HK-2 (cell line): ENCODE results near the gene CYP4F12.

Source experiments
- DNase-seq: peaks from one replicate; pipeline ENCODE4 v3.0.0-alpha.2; 2018; ENCODE audit not compliant: unreplicated experiment

Gene CYP4F12

GRCh38 chr19:15702534-15702930, 29.6 kb downstream of the CYP4F12 start:
- DNase-seq: no peak

DNA sequence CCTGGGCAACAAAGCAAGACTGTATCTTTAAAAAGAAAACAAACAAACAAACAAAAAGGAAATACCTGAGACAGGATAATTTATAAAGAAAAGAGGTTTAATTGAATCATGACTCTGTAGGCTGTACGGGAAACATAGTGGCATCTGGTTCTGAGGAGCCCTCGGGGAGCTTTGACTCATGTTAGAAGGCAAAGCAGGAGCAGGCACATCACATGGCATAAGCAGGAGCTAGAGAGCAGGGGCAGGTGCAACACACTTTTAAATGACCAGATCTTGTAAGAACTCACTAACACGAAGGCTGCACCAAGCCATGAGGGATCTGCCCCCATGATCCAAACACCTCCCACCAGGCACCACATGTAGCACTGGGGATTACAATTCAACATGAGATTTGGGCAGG, 41.8 kb downstream of the CYP4F12 start:
- DNase-seq: no peak

DNA sequence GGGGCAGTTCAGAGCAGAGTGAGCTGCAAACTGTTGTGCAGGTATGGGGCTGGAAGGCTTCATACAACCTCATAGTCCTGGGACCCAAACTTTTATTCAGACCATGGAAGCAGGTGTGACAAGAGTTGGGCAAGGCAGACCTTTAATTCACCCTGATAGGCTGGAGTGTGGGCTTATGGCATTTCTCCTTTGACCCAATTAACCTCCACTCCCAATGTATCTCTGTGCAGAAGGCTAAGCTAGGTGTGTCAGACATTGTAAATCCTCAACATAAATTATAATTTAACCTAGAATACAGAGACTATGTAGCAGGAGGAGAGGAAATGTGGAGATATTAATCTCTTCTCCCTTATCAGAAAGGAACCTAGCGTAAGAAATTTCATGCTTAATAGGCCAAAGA, 42.8 kb downstream of the CYP4F12 start:
- no peak for DNase-seq

- no peak for DNase-seq
Observed at GRCh38 chr19:15717809-15718208, 44.9 kb downstream of the CYP4F12 start.

GRCh38 chr19:15721268-15721667, 48.4 kb downstream of the CYP4F12 start:
- DNase-seq: no peak

- DNase-seq: no peak
Observed at GRCh38 chr19:15722956-15723355, 50.1 kb downstream of the CYP4F12 start.

DNA sequence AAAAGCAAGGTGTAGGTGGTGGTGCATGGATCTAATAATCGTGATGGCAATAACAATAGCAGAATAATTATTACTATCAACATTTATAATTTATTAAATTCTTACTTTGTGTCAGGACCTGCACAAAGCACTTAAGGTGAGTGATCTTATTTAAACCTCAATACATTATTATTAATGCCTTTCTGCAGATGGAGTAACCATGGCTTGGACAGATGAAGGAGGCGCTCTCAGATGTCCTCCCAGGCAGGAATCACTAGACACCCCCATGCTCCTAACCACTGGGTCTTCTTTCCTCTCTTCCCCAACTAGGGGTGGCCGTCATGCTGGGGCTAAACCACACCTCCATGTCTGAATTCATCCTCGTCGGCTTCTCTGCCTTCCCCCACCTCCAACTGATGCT, 54.8 kb downstream of the CYP4F12 start, which contains the start of gene OR10H2:
OR10H2 (plus strand) TSS at position 301 of the 400 bp plus-strand sequence; CDS start at position 321, 20 bp downstream.
- no peak for DNase-seq

DNA sequence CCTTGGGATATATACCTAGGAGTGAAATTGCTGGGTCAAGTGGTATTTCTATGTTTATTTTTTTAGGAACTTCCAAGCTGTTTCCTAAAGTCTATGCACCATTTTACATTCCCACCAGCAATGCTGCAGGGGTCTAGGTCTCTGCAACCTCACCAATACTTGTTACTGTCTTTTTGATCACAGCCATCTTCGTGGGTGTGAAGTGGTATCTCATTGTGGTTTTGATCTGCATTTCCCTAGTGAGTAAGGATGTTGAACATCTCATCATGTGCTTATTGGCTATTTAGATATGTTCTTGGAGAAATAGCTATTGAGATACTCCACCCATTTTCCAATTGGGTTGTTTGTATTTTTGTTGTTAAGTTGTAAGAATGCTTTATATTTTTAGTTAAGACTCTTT, 57.7 kb downstream of the CYP4F12 start:
- DNase-seq: no peak

DNA sequence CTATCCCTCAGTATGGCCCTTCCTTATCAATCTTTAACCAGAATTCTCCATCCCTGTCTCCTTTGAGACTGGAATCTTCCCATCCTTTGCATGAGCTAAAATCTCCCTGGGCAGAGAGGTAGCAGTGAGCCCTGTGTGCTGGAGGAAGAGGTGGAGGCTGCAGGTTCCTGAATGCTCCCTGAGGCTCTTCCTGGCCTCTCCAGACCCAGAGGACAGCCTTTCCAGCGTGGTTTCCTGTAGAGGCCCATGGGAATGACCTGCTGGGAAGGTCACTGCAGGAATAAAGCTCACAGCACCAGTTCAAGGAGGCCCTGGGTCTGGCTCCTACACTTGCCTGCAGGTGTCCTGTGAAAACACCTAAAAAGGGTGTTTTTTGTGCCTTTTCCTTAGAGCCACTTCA, 59.5 kb downstream of the CYP4F12 start:
- no peak for DNase-seq

DNA sequence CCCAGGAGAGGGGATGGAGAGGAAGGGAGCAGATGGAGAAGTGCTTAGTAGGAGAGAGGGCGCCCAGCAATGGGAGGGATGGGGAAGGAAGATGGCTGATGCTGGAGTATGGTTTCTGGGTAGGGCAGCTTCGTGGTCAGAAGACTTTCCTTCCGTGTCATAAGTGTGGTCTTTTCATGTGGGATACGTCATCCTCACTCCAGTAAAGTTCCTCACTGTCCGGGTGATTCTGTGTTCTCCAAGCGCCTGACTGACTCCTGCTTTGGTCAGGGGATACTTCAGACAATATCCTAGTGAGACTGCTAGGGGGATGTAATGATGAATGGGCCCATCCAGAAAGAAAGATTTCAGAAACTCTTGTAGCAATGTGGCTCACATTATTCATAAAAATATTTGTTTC, 61.0 kb downstream of the CYP4F12 start:
- no peak for DNase-seq

DNA sequence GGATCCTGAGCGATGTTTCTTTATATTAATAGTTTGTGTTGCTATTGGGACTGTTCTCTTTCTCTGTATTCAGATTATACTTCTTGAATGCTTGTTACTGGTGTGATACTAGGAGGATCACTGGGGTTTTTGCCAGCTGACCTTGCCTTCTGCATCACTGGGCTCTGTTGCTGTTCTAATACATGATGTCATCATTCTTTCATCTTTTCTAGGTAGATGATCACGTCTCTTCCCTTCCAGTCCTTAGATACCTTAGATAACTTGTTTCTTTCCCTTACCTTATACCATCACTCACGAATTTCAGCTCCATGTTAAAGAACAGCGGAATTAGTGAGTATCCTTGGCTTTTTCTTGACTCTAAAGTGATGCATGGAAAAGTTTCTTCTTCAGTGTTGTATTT, 64.8 kb downstream of the CYP4F12 start, which contains the start of gene OR10H3:
OR10H3 (plus strand) TSS at position 264 of the 400 bp plus-strand sequence. CDS start 3,408 bp downstream, outside the sequence.
- DNase-seq: no peak

DNA sequence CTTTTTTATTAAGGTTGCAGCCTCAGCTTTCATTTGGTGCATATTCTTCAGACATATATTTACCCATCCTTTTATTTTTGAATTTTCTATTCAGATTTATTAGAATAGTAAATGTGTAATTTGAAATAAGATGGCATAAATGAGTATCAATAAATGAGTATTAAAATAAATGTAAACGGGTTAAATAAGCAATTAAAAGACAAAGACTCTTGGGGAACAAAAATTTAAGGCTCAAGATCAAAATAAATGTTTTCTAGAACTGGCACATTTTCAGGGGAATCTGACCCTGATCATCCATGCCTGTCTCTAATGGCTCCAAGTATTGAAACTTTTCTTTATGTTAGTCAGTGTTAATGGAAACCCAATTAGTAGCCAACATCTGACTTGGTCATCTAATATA, 67.9 kb downstream of the CYP4F12 start:
- DNase-seq: no peak
